HG02763 (cell line): ENCODE measurements around the gene AGPS.

ENCODE experiments used
- ATAC-seq: cut with Tn5 transposase; IDR thresholded peaks from one replicate; pipeline ENCODE4 v1.9.1; 2021; ENCODE audit warnings: mild to moderate bottlenecking, moderate library complexity; ENCODE audit not compliant: unreplicated experiment

Gene AGPS

DNA sequence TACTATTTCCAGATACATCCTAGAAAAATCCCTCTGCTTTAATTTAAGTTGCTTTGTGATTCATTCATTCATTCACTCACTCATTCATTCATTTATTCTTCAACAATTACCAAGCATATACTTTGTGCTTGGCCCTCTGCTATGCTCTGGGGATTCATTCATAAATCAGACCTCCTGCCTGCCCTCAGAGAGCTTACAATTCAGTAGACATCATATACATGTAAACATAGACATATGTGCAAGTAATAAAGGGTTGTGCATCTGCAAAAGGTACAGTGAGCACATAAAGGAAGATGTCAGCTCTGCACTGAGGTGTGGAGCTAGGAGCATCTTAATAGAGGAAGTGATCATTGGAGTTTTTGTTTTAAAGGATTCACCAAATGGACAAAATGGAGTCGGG, 189.4 kb downstream of the AGPS start:
- ATAC-seq: no peak

DNA sequence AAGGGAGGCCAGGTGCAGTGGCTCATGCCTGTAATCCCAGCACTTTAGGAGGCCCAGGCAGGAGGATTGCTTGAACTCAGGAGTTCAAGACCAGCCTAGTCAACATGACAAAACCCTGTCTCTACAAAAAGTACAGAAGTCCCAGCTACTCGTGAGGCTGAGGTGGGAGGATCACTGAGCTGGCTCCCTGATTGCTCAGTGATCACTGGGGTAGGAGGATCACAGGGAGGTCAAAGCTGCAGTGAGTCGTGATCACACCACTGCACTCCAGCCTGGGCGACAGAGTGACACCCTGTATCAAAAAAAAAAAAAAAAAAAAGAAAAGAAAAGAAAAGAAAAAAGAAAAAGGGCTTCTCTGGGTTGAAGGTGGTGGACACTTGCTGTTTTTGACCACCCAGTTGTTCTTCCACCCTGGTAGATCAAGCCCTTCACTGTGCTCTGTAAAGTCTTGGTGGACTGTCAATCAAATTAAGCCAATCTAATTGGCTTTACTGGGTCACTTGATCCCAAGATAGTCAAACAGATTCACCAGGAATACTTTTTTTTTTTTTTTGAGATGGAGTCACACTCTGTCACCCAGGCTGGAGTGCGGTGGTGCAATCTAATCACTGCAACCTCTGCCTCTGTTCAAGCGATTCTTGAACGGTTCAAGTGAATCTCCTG, 191.6 kb downstream of the AGPS start:
- no peak for ATAC-seq

DNA sequence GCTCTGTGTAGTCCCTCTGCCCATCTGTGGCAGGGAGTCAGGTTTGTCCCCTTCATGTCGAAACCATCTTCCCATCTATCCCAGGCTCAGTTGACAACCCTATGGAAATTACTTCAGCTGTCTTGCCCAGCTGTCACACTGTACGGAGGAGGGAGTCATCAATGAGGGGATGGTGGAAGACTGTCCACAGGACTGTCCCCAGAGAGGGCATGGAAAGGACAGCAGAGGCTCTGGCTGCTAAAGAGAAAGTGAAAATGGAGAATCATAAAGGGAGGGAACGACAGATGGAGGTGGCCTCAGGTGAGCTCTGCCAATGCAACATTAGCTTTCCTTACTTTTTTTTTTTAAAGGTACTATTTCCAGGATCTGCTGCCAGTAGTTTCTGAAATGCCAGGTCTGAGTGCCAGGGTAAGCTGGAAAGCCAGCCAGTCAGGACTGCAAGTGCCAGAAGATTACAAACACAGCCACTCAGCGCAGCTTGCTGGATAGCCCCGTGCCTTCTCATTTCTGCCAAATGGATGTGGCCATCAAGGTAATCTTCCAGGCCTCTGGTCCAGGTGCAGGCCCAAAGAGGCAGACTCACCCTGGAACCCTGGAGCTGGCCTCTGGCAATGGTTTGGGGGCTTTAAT, 192.8 kb downstream of the AGPS start:
- no peak for ATAC-seq

DNA sequence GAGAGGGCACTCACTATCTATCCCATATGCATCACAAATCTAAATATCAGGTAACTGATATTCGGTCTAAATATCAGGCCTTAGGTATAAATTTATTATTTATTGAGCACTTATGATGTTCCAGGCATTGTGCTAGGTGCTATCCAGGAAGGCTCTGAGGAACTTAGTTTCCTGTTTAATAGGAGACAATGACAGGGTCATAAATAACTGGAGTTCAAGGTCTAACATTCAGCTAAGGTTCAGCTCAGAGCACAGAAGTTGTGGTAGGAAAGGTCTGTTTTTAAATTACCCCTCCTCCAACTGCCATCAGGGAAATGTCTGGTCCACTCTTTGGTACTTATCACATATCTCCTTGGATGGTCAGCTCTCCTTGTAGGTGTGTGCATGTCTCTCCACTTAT, 193.6 kb downstream of the AGPS start:
- no peak for ATAC-seq

DNA sequence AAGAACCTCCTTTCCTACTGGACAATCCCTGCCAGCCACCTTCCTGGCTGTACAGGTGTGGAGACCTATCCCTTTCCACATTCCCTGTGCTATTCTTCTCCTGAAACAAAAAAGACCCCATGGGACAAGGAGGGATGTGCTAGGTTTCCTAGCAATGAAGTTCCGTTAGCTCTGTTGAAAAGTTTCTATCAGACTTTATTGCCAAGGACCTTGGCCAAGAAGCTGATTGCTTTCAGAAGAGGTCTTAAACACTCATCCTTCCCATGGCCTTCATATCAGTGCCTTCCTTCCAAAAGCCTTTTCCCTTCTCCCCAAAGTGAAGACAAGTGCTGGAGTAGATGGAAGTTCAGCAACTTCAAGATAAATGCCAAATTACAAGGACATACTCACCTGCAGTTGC, 194.8 kb downstream of the AGPS start:
- ATAC-seq: no peak

DNA sequence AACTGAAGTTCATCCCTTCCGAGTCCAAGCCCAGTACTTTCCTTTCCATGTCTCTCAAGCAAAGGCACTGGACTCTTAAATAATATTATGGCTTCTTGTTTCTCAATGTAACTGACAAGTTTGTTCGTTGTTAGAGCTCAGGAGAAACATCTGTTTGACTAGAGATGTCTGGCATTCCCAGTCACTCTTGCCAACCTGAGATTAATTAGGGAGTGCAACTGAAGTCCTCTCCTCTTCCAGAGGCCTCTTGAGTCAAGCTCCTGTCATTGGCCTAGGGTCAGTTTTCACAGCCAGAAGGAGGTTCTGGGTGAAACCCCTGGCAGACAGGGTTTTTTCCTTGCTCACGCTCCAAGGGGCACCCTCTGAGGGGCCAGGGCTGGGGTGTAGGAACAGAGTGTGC, 196.1 kb downstream of the AGPS start:
- ATAC-seq: no peak

DNA sequence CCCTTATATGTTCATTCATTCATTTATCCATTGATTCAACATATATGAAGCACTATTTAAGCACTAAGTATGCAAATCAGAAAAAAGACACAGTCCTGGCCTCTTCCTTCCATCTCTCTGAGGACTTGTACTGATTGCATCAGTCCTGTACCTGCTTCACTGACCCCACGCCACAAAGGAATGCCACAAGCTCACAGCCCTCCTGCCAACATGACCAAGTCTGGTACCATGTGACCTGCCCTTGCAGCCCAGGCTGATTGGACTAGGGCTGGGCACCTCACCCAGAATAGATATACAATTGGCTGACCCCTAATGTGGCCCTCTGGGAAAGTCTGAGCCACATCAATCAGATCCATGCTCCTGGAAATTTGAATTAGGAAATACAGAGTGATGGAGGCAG, 196.6 kb downstream of the AGPS start:
- ATAC-seq: no peak

DNA sequence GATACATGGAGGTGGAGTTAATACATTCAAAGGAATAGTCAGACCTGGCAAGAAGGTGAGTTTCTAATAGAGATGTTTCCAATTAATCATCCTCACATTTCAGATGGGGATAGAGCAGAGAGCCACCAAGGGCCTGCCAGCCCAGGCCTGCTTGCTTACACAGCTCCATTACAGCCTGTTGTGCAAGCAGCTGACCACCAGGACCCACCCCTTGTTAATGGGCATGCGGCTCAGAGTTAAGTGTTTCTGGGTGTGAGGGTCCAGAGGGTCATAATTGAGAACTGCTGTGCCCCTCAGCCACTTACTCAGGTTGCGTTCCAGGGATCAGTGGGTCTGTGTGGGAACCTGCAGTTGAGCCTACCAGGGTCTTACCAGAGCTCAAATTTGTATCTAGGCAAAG, 199.8 kb downstream of the AGPS start:
- no peak for ATAC-seq

DNA sequence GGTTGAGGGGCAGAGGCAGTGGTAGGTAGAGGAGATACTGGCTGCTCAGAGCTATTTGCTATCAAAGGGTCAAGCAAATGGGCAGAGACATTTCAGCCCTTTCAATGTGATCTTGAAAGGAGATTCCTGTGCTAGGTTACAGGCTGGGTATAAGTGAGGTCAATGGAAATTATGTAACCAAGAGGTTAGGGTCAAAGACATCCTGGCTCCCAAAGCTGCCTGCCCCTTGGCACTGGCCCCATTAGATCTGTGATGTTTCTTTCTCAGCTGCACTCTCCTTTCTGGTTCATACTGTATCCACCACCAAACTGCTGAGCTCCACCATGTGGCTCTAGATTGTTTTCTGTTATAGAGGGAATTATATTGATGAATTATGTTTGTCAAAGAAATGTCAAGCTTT, 200.4 kb downstream of the AGPS start:
- no peak for ATAC-seq

DNA sequence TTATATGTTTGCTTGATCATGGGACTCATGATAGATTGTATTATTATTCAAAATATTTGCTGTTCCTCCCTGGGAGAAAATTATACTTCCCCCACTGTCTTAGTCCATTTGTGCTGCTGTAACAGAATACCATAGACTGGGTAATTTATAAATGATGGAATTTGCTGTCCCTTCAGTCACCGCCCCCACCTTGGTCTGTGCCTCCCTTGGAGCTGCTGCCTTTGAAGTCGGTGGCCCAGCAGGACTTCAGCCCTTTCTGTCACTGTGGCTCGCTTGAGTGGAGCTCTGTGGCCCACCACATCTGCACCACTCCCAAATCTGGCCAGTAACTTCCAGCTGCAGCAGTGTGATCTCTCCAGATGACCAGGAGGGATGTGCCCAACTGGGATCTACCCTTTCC, 200.8 kb downstream of the AGPS start:
- ATAC-seq: no peak
